Muscle layer of duodenum (tissue), 2 donors: ENCODE measurements around the gene FAM20C.

ENCODE experiments used
- H3K27ac ChIP-seq: one replicate; pipeline ENCODE4 v1.7.0; 2013; ENCODE audit warnings: mild to moderate bottlenecking, low read length
- H3K27me3 ChIP-seq: one replicate; pipeline ENCODE4 v1.7.0; 2013; ENCODE audit warnings: low read depth, mild to moderate bottlenecking, control low read depth, low read length
- H3K36me3 ChIP-seq, 2 donors: one replicate each; pipeline ENCODE4 v1.7.0; 2013; ENCODE audit warnings: low read length in 2 of 2, control low read depth in 1 of 2, mild to moderate bottlenecking in 1 of 2; ENCODE audit not compliant: insufficient read depth in 2 of 2, control insufficient read depth in 1 of 2
- H3K4me1 ChIP-seq, 2 donors: one replicate each; pipeline ENCODE4 v1.7.0; 2013; ENCODE audit warnings: low read length in 2 of 2, mild to moderate bottlenecking in 2 of 2, control low read depth in 1 of 2, moderate library complexity in 1 of 2; ENCODE audit not compliant: insufficient read depth in 2 of 2, control insufficient read depth in 1 of 2
- H3K4me3 ChIP-seq, 2 donors: one replicate each; pipeline ENCODE4 v1.7.0; 2013; ENCODE audit warnings: low read length in 2 of 2, low read depth in 1 of 2, mild to moderate bottlenecking in 1 of 2
- H3K9me3 ChIP-seq, 2 donors: one replicate each; pipeline ENCODE4 v1.7.0; 2013; ENCODE audit warnings: low read length in 2 of 2, control low read depth in 1 of 2, mild to moderate bottlenecking in 1 of 2; ENCODE audit not compliant: control insufficient read depth in 1 of 2
- donor health status: healthy.

The FAM20C gene

DNA sequence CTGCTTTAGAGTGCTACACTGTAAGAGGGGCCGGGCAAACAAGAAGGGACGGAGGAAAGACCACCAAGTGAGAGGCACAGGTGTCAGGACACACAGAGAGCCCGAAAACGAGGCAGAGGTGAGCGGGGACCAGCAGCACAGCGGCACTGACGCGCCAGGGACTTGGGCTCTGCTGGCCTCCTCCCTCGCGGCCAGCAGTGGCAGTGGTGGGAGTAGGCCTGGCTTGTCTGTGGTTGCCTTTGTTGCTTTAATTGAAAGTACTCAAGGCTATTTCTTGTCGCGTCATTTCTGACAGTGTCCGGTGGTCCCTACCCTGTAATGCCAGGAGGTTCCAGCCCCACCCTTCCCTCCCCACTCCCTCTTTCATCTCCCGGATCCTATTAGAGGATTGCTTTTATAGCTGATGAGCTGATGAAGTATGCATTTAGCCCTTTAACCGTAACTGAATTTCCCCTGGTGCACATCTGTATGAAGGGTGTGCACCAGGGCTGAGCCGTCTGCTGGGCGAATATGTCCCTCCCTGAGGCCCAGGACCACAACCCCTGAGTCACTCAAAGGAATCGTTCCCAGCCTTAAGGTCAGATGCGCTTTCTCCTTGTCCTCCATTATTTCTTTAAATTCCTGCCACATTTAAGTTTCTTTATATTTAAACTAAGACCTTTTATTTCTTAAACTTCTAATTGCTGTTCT, 39.5 kb upstream of the FAM20C start:
- Histone ChIP-seq H3K27me3 (no peaks in the 10 kb centered on the region), H3K9me3 (no peaks in the 10 kb centered on the region), H3K36me3 (no peaks in the 10 kb centered on the region), H3K4me3 (no peak overlapping the region), H3K27ac (no peak overlapping the region), H3K4me1 (peaks cover 5 to 20% of the 10 kb centered on the region in 2 donors)

GRCh38 chr7:153604-154003, 38.8 kb upstream of the FAM20C start:
- Histone ChIP-seq H3K27ac (no peak overlapping the region), H3K4me1 (peaks cover 5 to 20% of the 10 kb centered on the region in 2 donors), H3K36me3 (no peaks in the 10 kb centered on the region), H3K9me3 (no peaks in the 10 kb centered on the region), H3K4me3 (no peak overlapping the region), H3K27me3 (no peaks in the 10 kb centered on the region)

- Histone ChIP-seq H3K4me3 (no peak overlapping the region), H3K9me3 (no peaks in the 10 kb centered on the region), H3K27ac (no peak overlapping the region), H3K27me3 (no peaks in the 10 kb centered on the region), H3K36me3 (no peaks in the 10 kb centered on the region), H3K4me1 (peaks cover 5 to 20% of the 10 kb centered on the region in 2 donors)
Observed at GRCh38 chr7:154096-154799, 38.1 kb upstream of the FAM20C start.

- H3K4me3 ChIP-seq: no peak overlapping the region
- H3K27ac ChIP-seq: no peak overlapping the region
Observed at GRCh38 chr7:155469-155900, 36.9 kb upstream of the FAM20C start.

DNA sequence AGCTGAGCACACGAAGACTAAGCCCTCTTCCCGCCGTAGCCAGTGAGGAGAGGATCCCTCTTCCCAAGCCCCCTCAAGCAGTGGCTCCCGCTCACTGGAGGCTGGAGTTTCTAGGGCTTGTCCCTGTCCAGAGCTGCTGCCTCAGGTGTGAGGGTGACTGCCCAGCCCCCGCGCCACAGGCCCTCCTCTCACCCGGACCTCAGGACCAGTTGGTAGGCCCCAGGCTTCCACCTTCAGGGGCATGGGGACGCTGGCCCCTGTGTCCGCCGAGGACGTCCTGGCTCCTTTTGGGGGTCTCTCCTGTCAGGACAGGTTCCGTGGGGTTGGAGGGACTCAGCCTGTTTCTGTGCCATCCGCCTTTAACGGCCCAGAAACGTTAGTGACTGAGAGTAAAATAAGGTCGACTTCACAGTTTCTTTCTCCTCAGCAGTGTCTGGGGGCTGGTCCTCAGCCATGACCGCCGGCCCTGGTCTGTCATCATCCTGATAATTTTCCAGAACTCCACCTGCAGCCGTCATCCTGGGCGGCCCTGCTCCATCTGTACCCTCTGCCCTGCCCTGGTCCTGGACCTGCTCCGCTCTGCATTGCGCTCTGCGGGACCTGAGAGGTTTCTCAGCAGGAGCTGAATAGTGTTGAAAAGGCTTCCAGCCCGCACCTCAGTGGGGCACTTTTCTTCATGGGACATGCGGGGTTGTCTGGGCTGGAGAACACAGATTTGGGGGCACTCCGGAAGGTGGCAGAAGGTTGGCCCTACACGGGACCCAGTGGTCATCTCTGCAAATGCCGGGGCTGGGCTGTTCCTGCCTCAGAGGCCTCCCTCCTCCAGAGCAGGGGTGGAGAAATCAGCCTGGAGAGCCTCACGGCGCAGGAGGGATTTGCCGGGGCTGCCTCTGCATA, 36.0 kb upstream of the FAM20C start:
- Histone ChIP-seq H3K27ac (no peak overlapping the region), H3K4me3 (no peak overlapping the region), H3K4me1 (peaks cover 0 to 8% of the 10 kb centered on the region in 2 donors), H3K36me3 (no peaks in the 10 kb centered on the region), H3K27me3 (no peaks in the 10 kb centered on the region), H3K9me3 (no peaks in the 10 kb centered on the region)

More at GRCh38 chr7:155469-155900, 36.9 kb upstream of the FAM20C start:
- Histone ChIP-seq H3K9me3 (no peaks in the 10 kb centered on the region), H3K27me3 (no peaks in the 10 kb centered on the region), H3K36me3 (no peaks in the 10 kb centered on the region), H3K4me1 (peaks cover 0 to 10% of the 10 kb centered on the region in 2 donors)

- no peaks in the 10 kb centered on the region for H3K27me3 ChIP-seq
- H3K4me1 ChIP-seq: peaks cover 0 to 8% of the 10 kb centered on the region in 2 donors
- no peaks in the 10 kb centered on the region for H3K36me3 ChIP-seq
- H3K9me3 ChIP-seq: no peaks in the 10 kb centered on the region
- no peak overlapping the region for H3K27ac ChIP-seq
- no peak overlapping the region for H3K4me3 ChIP-seq
Observed at GRCh38 chr7:157008-157310, 35.4 kb upstream of the FAM20C start.

GRCh38 chr7:157771-158625, 34.4 kb upstream of the FAM20C start:
- H3K9me3 ChIP-seq: no peaks in the 10 kb centered on the region
- H3K27ac ChIP-seq: no peak overlapping the region
- H3K36me3 ChIP-seq: no peaks in the 10 kb centered on the region
- no peaks in the 10 kb centered on the region for H3K27me3 ChIP-seq
- no peak overlapping the region for H3K4me3 ChIP-seq
- H3K4me1 ChIP-seq: peaks cover 0 to 8% of the 10 kb centered on the region in 2 donors

- Histone ChIP-seq H3K27ac (no peak overlapping the region), H3K36me3 (no peaks in the 10 kb centered on the region), H3K4me1 (peaks cover 0 to 15% of the 10 kb centered on the region in 2 donors), H3K27me3 (no peaks in the 10 kb centered on the region), H3K4me3 (no peak overlapping the region), H3K9me3 (no peaks in the 10 kb centered on the region)
Observed at GRCh38 chr7:158771-159170, 33.6 kb upstream of the FAM20C start.

DNA sequence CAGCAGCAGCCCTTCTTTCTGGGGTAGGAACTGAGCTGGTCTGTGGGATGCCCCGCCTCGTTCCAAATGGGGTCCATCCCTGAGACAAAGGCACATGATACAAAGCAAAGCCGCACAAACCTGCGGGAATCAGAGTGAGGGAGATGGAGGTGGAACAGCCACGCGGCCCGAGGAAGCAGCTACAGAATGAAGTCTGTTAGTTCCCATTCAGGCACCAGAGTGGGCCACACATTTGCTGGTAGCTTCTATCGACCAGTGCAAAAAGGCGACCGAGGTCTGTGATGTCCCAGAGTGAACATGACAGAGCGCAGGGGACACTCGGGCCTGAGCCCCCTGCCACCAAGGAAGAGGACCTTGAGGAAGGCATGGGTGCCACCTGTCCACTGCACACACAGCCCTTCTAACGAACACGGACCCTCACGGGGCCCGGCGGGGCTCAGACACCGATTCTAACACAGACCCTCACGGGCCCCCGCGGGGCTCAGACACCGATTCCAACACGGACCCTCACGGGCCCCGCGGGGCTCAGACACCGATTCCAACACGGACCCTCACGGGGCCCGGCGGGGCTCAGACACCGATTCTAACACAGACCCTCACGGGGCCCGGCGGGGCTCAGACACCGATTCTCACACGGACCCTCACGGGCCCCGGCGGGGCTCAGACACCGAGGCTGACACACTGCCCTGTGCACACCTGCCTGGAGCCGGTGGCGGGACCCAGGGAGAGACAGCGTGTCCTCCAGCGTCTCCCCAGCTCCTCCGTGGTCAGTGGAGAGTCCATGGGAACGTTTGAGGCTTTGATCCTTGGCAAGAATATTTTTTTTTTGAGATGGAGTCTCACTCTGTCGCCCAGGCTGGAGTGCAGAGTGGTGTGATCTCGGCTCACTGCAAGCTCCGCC, 32.8 kb upstream of the FAM20C start:
- Histone ChIP-seq H3K27me3 (no peaks in the 10 kb centered on the region), H3K9me3 (no peaks in the 10 kb centered on the region), H3K36me3 (no peaks in the 10 kb centered on the region), H3K4me1 (peaks cover 0 to 15% of the 10 kb centered on the region in 2 donors), H3K4me3 (no peak overlapping the region), H3K27ac (no peak overlapping the region)
